Measurements from ENCODE around the gene VRK2.

DNA sequence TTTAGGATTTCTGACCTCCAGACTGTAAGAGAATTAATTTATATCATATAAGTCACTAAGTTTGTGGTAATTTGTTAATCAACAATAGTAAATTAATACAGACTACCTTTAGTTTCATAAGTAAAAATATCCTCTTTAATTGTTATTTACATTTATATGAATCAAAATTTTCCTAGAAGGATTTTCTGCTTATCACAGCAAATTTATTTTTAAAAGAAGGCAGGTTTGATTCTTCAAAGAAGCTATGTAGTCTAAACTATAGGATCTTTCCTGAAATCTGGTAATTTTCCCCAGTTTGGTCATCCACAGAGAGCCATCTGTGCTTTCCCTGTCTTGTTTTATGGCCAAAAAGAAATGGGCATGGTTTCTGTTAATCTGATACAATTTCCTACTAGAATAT is 13.1 kb upstream of the VRK2 start:
- TF ChIP-seq, protein P1, sequence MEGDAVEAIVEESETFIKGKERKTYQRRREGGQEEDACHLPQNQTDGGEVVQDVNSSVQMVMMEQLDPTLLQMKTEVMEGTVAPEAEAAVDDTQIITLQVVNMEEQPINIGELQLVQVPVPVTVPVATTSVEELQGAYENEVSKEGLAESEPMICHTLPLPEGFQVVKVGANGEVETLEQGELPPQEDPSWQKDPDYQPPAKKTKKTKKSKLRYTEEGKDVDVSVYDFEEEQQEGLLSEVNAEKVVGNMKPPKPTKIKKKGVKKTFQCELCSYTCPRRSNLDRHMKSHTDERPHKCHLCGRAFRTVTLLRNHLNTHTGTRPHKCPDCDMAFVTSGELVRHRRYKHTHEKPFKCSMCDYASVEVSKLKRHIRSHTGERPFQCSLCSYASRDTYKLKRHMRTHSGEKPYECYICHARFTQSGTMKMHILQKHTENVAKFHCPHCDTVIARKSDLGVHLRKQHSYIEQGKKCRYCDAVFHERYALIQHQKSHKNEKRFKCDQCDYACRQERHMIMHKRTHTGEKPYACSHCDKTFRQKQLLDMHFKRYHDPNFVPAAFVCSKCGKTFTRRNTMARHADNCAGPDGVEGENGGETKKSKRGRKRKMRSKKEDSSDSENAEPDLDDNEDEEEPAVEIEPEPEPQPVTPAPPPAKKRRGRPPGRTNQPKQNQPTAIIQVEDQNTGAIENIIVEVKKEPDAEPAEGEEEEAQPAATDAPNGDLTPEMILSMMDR (conservative IDR thresholded peaks at IDR 0.05; ENCODE audit: low read depth, low read length), result no peak
- no peak for TF ChIP-seq EZH2phosphoT487 (IDR thresholded peaks at IDR 0.05; ENCODE audit: borderline replicate concordance, low read length)
